Ishikawa (cell line): Measurements from ENCODE around the gene FAM83G.

Experiments
- CEBPB ChIP-seq: IDR thresholded peaks from 2 replicates; pipeline ENCODE4 v1.6.1; 2012
- CREB1 ChIP-seq: IDR thresholded peaks from 2 replicates; pipeline ENCODE4 v1.6.1; 2012; ENCODE audit warnings: low read depth
- EGR1 ChIP-seq: IDR thresholded peaks from 2 replicates; pipeline ENCODE4 v1.6.1; 2012
- EP300 ChIP-seq: IDR thresholded peaks from 2 replicates; pipeline ENCODE4 v1.6.1; 2012; ENCODE audit warnings: borderline replicate concordance
- FOXM1 ChIP-seq: IDR thresholded peaks from 2 replicates; pipeline ENCODE4 v1.6.1; 2012; ENCODE audit warnings: low read depth, borderline replicate concordance
- MAX ChIP-seq: IDR thresholded peaks from 2 replicates; pipeline ENCODE4 v1.6.1; 2012
- NFIC ChIP-seq: IDR thresholded peaks from 2 replicates; pipeline ENCODE4 v1.6.1; 2012
- RAD21 ChIP-seq: IDR thresholded peaks from 2 replicates; pipeline ENCODE4 v1.6.1; 2012; ENCODE audit warnings: low read depth
- REST ChIP-seq: IDR thresholded peaks from 2 replicates; pipeline ENCODE4 v1.6.1; 2012; ENCODE audit warnings: low read depth, mild to moderate bottlenecking
- TAF1 ChIP-seq: IDR thresholded peaks from 2 replicates; pipeline ENCODE4 v1.6.1; 2012; ENCODE audit warnings: low read depth, mild to moderate bottlenecking
- TCF12 ChIP-seq: IDR thresholded peaks from 2 replicates; pipeline ENCODE4 v1.6.1; 2012; ENCODE audit warnings: low read depth
- TEAD4 ChIP-seq: IDR thresholded peaks from 2 replicates; pipeline ENCODE4 v1.6.1; 2012
- USF1 ChIP-seq: IDR thresholded peaks from 2 replicates; pipeline ENCODE4 v1.6.1; 2012
- YY1 ChIP-seq: IDR thresholded peaks from 2 replicates; pipeline ENCODE4 v1.6.1; 2012; ENCODE audit warnings: low read depth
- ZBTB7A ChIP-seq: IDR thresholded peaks from 2 replicates; pipeline ENCODE4 v1.6.1; 2012; ENCODE audit warnings: low read depth

The FAM83G gene

GRCh38 chr17:18950944-18951905, 53.3 kb downstream of the FAM83G start:
- no peak for TF ChIP-seq TEAD4
- no peak for TF ChIP-seq TCF12
- no peak for TF ChIP-seq REST
- no peak for TF ChIP-seq FOXM1
- no peak for TF ChIP-seq CEBPB
- no peak for TF ChIP-seq ZBTB7A
- no peak for TF ChIP-seq RAD21
- no peak for TF ChIP-seq EP300
- no peak for TF ChIP-seq TAF1
- no peak for TF ChIP-seq YY1
- TF ChIP-seq USF1 = no peak
- no peak for TF ChIP-seq CREB1
- no peak for TF ChIP-seq EGR1
- no peak for TF ChIP-seq MAX
- TF ChIP-seq NFIC = no peak

- TF ChIP-seq EP300 (no peak), NFIC (no peak)
Measured at GRCh38 chr17:18950346-18950745, 54.2 kb downstream of the FAM83G start.

- TF ChIP-seq EP300 = no peak
- TF ChIP-seq TCF12 = no peak
- TF ChIP-seq TEAD4 = no peak
- no peak for TF ChIP-seq USF1
- TF ChIP-seq NFIC = no peak
- TF ChIP-seq FOXM1 = no peak
- no peak for TF ChIP-seq ZBTB7A
Measured at GRCh38 chr17:18949566-18949965, 55.0 kb downstream of the FAM83G start.

GRCh38 chr17:18948476-18949006, 56.0 kb downstream of the FAM83G start:
- no peak for TF ChIP-seq ZBTB7A
- TF ChIP-seq CREB1 = no peak
- no peak for TF ChIP-seq TEAD4
- TF ChIP-seq EP300 = no peak
- TF ChIP-seq RAD21 = no peak
- no peak for TF ChIP-seq REST
- TF ChIP-seq FOXM1 = no peak
- no peak for TF ChIP-seq TCF12
- TF ChIP-seq USF1 = no peak
- TF ChIP-seq CEBPB = no peak
- TF ChIP-seq NFIC = no peak
- no peak for TF ChIP-seq MAX
- TF ChIP-seq EGR1 = no peak
- TF ChIP-seq YY1 = no peak
- TF ChIP-seq TAF1 = no peak

- TF ChIP-seq NFIC (no peak), ZBTB7A (no peak), TEAD4 (no peak), TCF12 (no peak), TAF1 (no peak), CEBPB (no peak), RAD21 (no peak), FOXM1 (no peak), EGR1 (no peak), EP300 (no peak), YY1 (no peak), MAX (no peak), CREB1 (no peak), USF1 (no peak), REST (no peak)
Measured at GRCh38 chr17:18947866-18948265, 56.7 kb downstream of the FAM83G start.
